ENCODE results near the gene IL21.

Gene IL21

GRCh38 chr4:122616915-122617596 lies 3.8 kb downstream of the IL21 start:
- Histone ChIP-seq H2BK15ac (ENCODE audit: low read depth, poor library complexity, severe bottlenecking) (no peak overlapping the region), H2AK5ac (ENCODE audit: low read length, severe bottlenecking) (no peak overlapping the region), H3K14ac (ENCODE audit: low read length in 2 of 2) (no peak overlapping the region), H3K27ac (ENCODE audit: low read length, poor library complexity, severe bottlenecking) (no peak overlapping the region), H3K4ac (ENCODE audit: low read depth in 1 of 2, low read length in 2 of 2) (no peak overlapping the region), H4K91ac (ENCODE audit: low read length) (no peak overlapping the region), H3K79me1 (replicated peaks; ENCODE audit: low read length, poor library complexity, severe bottlenecking) (no peaks in the 10 kb centered on the region), H3K18ac (ENCODE audit: low read depth in 1 of 2, low read length in 2 of 2) (no peak overlapping the region), H2AFZ (ENCODE audit: low read depth, low read length) (no peak overlapping the region), H2BK12ac (ENCODE audit: low read length in 2 of 2) (no peak overlapping the region), H3K27me3 (ENCODE audit: control insufficient read depth in 1 of 2, insufficient read depth in 1 of 2, low read length in 2 of 2) (no peaks in the 10 kb centered on the region), H3K4me3 (ENCODE audit: insufficient read depth in 1 of 2, low read depth in 1 of 2, low read length in 2 of 2) (no peak overlapping the region), H3K36me3 (ENCODE audit: control insufficient read depth in 1 of 2, insufficient read depth in 2 of 2, low read depth in 1 of 2, low read length in 2 of 2) (no peaks in the 10 kb centered on the region), H2BK120ac (ENCODE audit: low read depth, low read length) (no peak overlapping the region), H3K4me2 (ENCODE audit: low read length, poor library complexity, severe bottlenecking) (no peak overlapping the region), H4K8ac (ENCODE audit: low read length) (no peak overlapping the region), H3K23ac (ENCODE audit: low read length in 2 of 2) (no peak overlapping the region), H3K9ac (ENCODE audit: low read length) (no peak overlapping the region), H3K9me3 (ENCODE audit: control insufficient read depth, low read length) (no peaks in the 10 kb centered on the region), H3K4me1 (ENCODE audit: control insufficient read depth, insufficient read depth, low read depth, low read length) (no peaks in the 10 kb centered on the region), H2BK5ac (ENCODE audit: low read depth, low read length, poor library complexity, severe bottlenecking) (no peak overlapping the region)
- no peak for DNase-seq
- WGBS = 97% methylated on average over 4 of the region's 6 CpGs

GRCh38 chr4:122614621-122615020 lies 6.2 kb downstream of the IL21 start:
- Histone ChIP-seq H3K36me3 (ENCODE audit: control insufficient read depth in 1 of 2, insufficient read depth in 2 of 2, low read depth in 1 of 2, low read length in 2 of 2) (no peaks in the 10 kb centered on the region), H3K9ac (ENCODE audit: low read length) (no peak overlapping the region), H2AFZ (ENCODE audit: low read depth, low read length) (no peak overlapping the region), H2BK5ac (ENCODE audit: low read depth, low read length, poor library complexity, severe bottlenecking) (no peak overlapping the region), H3K18ac (ENCODE audit: low read depth in 1 of 2, low read length in 2 of 2) (no peak overlapping the region), H4K8ac (ENCODE audit: low read length) (no peak overlapping the region), H3K27ac (ENCODE audit: low read length, poor library complexity, severe bottlenecking) (no peak overlapping the region), H3K79me1 (replicated peaks; ENCODE audit: low read length, poor library complexity, severe bottlenecking) (no peaks in the 10 kb centered on the region), H2BK120ac (ENCODE audit: low read depth, low read length) (no peak overlapping the region), H3K4me3 (ENCODE audit: insufficient read depth in 1 of 2, low read depth in 1 of 2, low read length in 2 of 2) (no peak overlapping the region), H3K23ac (ENCODE audit: low read length in 2 of 2) (no peak overlapping the region), H3K4ac (ENCODE audit: low read depth in 1 of 2, low read length in 2 of 2) (no peak overlapping the region), H3K4me1 (ENCODE audit: control insufficient read depth, insufficient read depth, low read depth, low read length) (no peaks in the 10 kb centered on the region), H2BK12ac (ENCODE audit: low read length in 2 of 2) (no peak overlapping the region), H2BK15ac (ENCODE audit: low read depth, poor library complexity, severe bottlenecking) (no peak overlapping the region), H3K14ac (ENCODE audit: low read length in 2 of 2) (no peak overlapping the region), H4K91ac (ENCODE audit: low read length) (no peak overlapping the region), H3K27me3 (ENCODE audit: control insufficient read depth in 1 of 2, insufficient read depth in 1 of 2, low read length in 2 of 2) (no peaks in the 10 kb centered on the region), H2AK5ac (ENCODE audit: low read length, severe bottlenecking) (no peak overlapping the region), H3K4me2 (ENCODE audit: low read length, poor library complexity, severe bottlenecking) (no peak overlapping the region), H3K9me3 (ENCODE audit: control insufficient read depth, low read length) (no peaks in the 10 kb centered on the region)
- no peak for DNase-seq
- no CpG with 5 or more reads among the region's 1 CpG for WGBS

- no peak overlapping the region for H3K18ac ChIP-seq (ENCODE audit: low read depth in 1 of 2, low read length in 2 of 2)
- WGBS = 52% methylated on average over 2 of the region's 3 CpGs
- no peak overlapping the region for H3K14ac ChIP-seq (ENCODE audit: low read length in 2 of 2)
- H3K4me2 ChIP-seq (ENCODE audit: low read length, poor library complexity, severe bottlenecking) = no peak overlapping the region
- H2AK5ac ChIP-seq (ENCODE audit: low read length, severe bottlenecking) = no peak overlapping the region
- H4K91ac ChIP-seq (ENCODE audit: low read length) = no peak overlapping the region
- no peaks in the 10 kb centered on the region for H3K9me3 ChIP-seq (ENCODE audit: control insufficient read depth, low read length)
- H3K9ac ChIP-seq (ENCODE audit: low read length) = no peak overlapping the region
- H3K4me3 ChIP-seq (ENCODE audit: insufficient read depth in 1 of 2, low read depth in 1 of 2, low read length in 2 of 2) = no peak overlapping the region
- H2BK120ac ChIP-seq (ENCODE audit: low read depth, low read length) = no peak overlapping the region
- H3K27ac ChIP-seq (ENCODE audit: low read length, poor library complexity, severe bottlenecking) = no peak overlapping the region
- H2BK15ac ChIP-seq (ENCODE audit: low read depth, poor library complexity, severe bottlenecking) = no peak overlapping the region
- no peaks in the 10 kb centered on the region for H3K79me1 ChIP-seq (replicated peaks; ENCODE audit: low read length, poor library complexity, severe bottlenecking)
- H4K8ac ChIP-seq (ENCODE audit: low read length) = no peak overlapping the region
- H3K4ac ChIP-seq (ENCODE audit: low read depth in 1 of 2, low read length in 2 of 2) = no peak overlapping the region
- DNase-seq = no peak
- H2AFZ ChIP-seq (ENCODE audit: low read depth, low read length) = no peak overlapping the region
- no peak overlapping the region for H2BK12ac ChIP-seq (ENCODE audit: low read length in 2 of 2)
- H3K23ac ChIP-seq (ENCODE audit: low read length in 2 of 2) = no peak overlapping the region
- H2BK5ac ChIP-seq (ENCODE audit: low read depth, low read length, poor library complexity, severe bottlenecking) = no peak overlapping the region
- no peaks in the 10 kb centered on the region for H3K4me1 ChIP-seq (ENCODE audit: control insufficient read depth, insufficient read depth, low read depth, low read length)
- H3K27me3 ChIP-seq (ENCODE audit: control insufficient read depth in 1 of 2, insufficient read depth in 1 of 2, low read length in 2 of 2) = no peaks in the 10 kb centered on the region
- no peaks in the 10 kb centered on the region for H3K36me3 ChIP-seq (ENCODE audit: control insufficient read depth in 1 of 2, insufficient read depth in 2 of 2, low read depth in 1 of 2, low read length in 2 of 2)
These were observed 8.3 kb downstream of the IL21 start for GRCh38 chr4:122612540-122612939.

DNA sequence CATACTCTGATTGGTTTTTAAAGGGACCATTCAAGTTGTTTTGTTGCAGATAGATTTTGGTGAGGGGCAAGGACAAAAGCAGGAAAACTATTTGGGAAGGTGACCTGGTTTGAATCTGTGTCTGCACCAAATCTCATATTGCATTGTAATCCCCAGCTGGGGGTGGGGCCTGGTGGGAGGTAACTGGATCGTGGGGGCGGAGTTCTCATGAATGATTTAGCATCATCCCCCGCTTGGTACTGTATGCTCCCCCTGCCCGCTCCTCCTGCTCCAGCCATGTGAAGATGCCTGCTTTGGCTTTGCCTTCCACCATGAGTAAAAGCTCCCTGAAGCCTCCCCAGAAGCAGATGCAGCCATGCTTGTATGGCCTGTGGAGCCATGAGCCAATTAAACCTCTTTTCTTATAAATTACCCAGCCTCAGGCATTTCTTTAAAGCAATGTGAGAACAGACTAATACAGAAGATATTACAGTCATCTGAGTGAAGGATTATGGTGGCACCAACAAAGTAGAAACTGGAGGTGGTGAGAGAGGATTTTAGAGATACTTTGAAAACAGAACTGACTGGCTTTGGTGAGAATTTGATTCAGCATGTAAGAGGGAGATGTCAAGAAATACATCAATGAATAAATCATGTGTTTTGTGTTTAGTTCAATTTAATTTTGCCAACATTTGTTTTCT lies 14.4 kb downstream of the IL21 start:
- Histone ChIP-seq H2BK5ac (ENCODE audit: low read depth, low read length, poor library complexity, severe bottlenecking) (no peak overlapping the region), H3K9me3 (ENCODE audit: control insufficient read depth, low read length) (no peaks in the 10 kb centered on the region), H3K27ac (ENCODE audit: low read length, poor library complexity, severe bottlenecking) (no peak overlapping the region), H3K4me1 (ENCODE audit: control insufficient read depth, insufficient read depth, low read depth, low read length) (no peaks in the 10 kb centered on the region), H2BK12ac (ENCODE audit: low read length in 2 of 2) (no peak overlapping the region), H2AK5ac (ENCODE audit: low read length, severe bottlenecking) (no peak overlapping the region), H4K91ac (ENCODE audit: low read length) (no peak overlapping the region), H3K23ac (ENCODE audit: low read length in 2 of 2) (no peak overlapping the region), H3K4me3 (ENCODE audit: insufficient read depth in 1 of 2, low read depth in 1 of 2, low read length in 2 of 2) (no peak overlapping the region), H3K14ac (ENCODE audit: low read length in 2 of 2) (no peak overlapping the region), H2BK120ac (ENCODE audit: low read depth, low read length) (no peak overlapping the region), H4K8ac (ENCODE audit: low read length) (no peak overlapping the region), H3K27me3 (ENCODE audit: control insufficient read depth in 1 of 2, insufficient read depth in 1 of 2, low read length in 2 of 2) (no peaks in the 10 kb centered on the region), H3K18ac (ENCODE audit: low read depth in 1 of 2, low read length in 2 of 2) (no peak overlapping the region), H3K36me3 (ENCODE audit: control insufficient read depth in 1 of 2, insufficient read depth in 2 of 2, low read depth in 1 of 2, low read length in 2 of 2) (no peaks in the 10 kb centered on the region), H3K4ac (ENCODE audit: low read depth in 1 of 2, low read length in 2 of 2) (no peak overlapping the region), H2BK15ac (ENCODE audit: low read depth, poor library complexity, severe bottlenecking) (no peak overlapping the region), H3K4me2 (ENCODE audit: low read length, poor library complexity, severe bottlenecking) (no peak overlapping the region), H3K79me1 (replicated peaks; ENCODE audit: low read length, poor library complexity, severe bottlenecking) (no peaks in the 10 kb centered on the region), H2AFZ (ENCODE audit: low read depth, low read length) (no peak overlapping the region), H3K9ac (ENCODE audit: low read length) (no peak overlapping the region)
- DNase-seq = no peak
- WGBS = over 99% methylated on average over 4 of the region's 4 CpGs
